Chondrocyte (in vitro differentiated cells): ENCODE results near the gene SERPINA3. TPM values are rescaled to one million over a fixed set of nuclear protein-coding genes. Genes with fewer than 3 reads are reported as not detected.
A peak's percentile ranks its signal among the peaks of the same experiment; 100 is the strongest.

Experiments used
- DNase-seq: peaks from one replicate; pipeline ENCODE4 v3.0.0; 2021; ENCODE audit warnings: mixed read lengths, low spot score
- H3K27ac Mint-ChIP-seq: one replicate; pipeline ENCODE4 v1.8.0; 2021; ENCODE audit warnings: mild to moderate bottlenecking, moderate library complexity, mixed read lengths; ENCODE audit not compliant: unreplicated experiment
- H3K27me3 Mint-ChIP-seq: 2 replicates; pipeline ENCODE4 v1.8.0; 2021; ENCODE audit warnings: low read depth, mixed read lengths
- H3K36me3 Mint-ChIP-seq: 2 replicates; pipeline ENCODE4 v1.8.0; 2021; ENCODE audit warnings: low read depth, mixed read lengths
- H3K4me1 Mint-ChIP-seq: 2 replicates; pipeline ENCODE4 v1.8.0; 2021; ENCODE audit warnings: low read depth, mild to moderate bottlenecking, mixed read lengths
- H3K4me3 Mint-ChIP-seq: one replicate; pipeline ENCODE4 v1.8.0; 2021; ENCODE audit warnings: mild to moderate bottlenecking, moderate library complexity, mixed read lengths; ENCODE audit not compliant: unreplicated experiment
- H3K9me3 Mint-ChIP-seq: 2 replicates; pipeline ENCODE4 v1.8.0; 2021; ENCODE audit warnings: low read depth, mixed read lengths
- CTCF ChIP-seq: fragments of 200-600 bp; sonication (generic); IDR thresholded peaks from 2 replicates; pipeline ENCODE4 v1.5.0; 2021; ENCODE audit warnings: antibody characterized with exemption, mild to moderate bottlenecking, moderate library complexity
- total RNA-seq: library from RNA; stranded (reverse); gene quantifications from 3 replicates; pipeline ENCODE4 v1.2.1, GENCODE V29; 2021

The SERPINA3 gene
- total RNA-seq, 1 donor from 2014 or later = 3.6 TPM

- TF ChIP-seq CTCF = no peak
- Mint-ChIP-seq H3K9me3 (peaks cover 3% of the 10 kb centered on the region), H3K4me3 (no peak overlapping the region), H3K36me3 (no peaks in the 10 kb centered on the region), H3K4me1 (peaks cover under 1% of the 10 kb centered on the region), H3K27me3 (no peaks in the 10 kb centered on the region), H3K27ac (no peak overlapping the region)
- no peak for DNase-seq
These were observed 18.8 kb upstream of the SERPINA3 start for GRCh38 chr14:94593376-94593748.

GRCh38 chr14:94593749-94594431, 18.3 kb upstream of the SERPINA3 start:
- Mint-ChIP-seq H3K36me3 (no peaks in the 10 kb centered on the region), H3K4me1 (peaks cover 6% of the 10 kb centered on the region), H3K9me3 (peaks cover 3% of the 10 kb centered on the region), H3K27me3 (no peaks in the 10 kb centered on the region), H3K4me3 (no peak overlapping the region), H3K27ac (no peak overlapping the region)
- DNase-seq = peak; percentile 32
- TF ChIP-seq CTCF = no peak

- Mint-ChIP-seq H3K4me3 (no peak overlapping the region), H3K4me1 (peaks cover 11% of the 10 kb centered on the region), H3K9me3 (peaks cover 3% of the 10 kb centered on the region), H3K36me3 (no peaks in the 10 kb centered on the region), H3K27me3 (no peaks in the 10 kb centered on the region), H3K27ac (no peak overlapping the region)
- peak; percentile 39 for DNase-seq
- TF ChIP-seq CTCF = no peak
These were observed 17.8 kb upstream of the SERPINA3 start for GRCh38 chr14:94594441-94594840.

GRCh38 chr14:94595912-94596311, 16.3 kb upstream of the SERPINA3 start:
- DNase-seq = no peak
- TF ChIP-seq CTCF = no peak
- H3K27ac Mint-ChIP-seq = no peak overlapping the region
- no peaks in the 10 kb centered on the region for H3K36me3 Mint-ChIP-seq
- H3K4me1 Mint-ChIP-seq = peaks cover 26% of the 10 kb centered on the region
- peaks cover 2% of the 10 kb centered on the region for H3K9me3 Mint-ChIP-seq
- H3K4me3 Mint-ChIP-seq = no peak overlapping the region
- H3K27me3 Mint-ChIP-seq = no peaks in the 10 kb centered on the region

- Mint-ChIP-seq H3K4me3 (no peak overlapping the region), H3K36me3 (no peaks in the 10 kb centered on the region), H3K27ac (no peak overlapping the region), H3K27me3 (no peaks in the 10 kb centered on the region), H3K9me3 (peaks cover 3% of the 10 kb centered on the region), H3K4me1 (peaks cover 30% of the 10 kb centered on the region)
- DNase-seq = peak; percentile 14
- TF ChIP-seq CTCF = no peak
These were observed 15.8 kb upstream of the SERPINA3 start for GRCh38 chr14:94596361-94596760.
